ENCODE measurements around the gene NOXO1. TPM values are rescaled to one million over a fixed set of nuclear protein-coding genes. Genes with fewer than 3 reads are reported as not detected.

Gene NOXO1
- total RNA-seq, 1 donor from 2014 or later: not detected

DNA sequence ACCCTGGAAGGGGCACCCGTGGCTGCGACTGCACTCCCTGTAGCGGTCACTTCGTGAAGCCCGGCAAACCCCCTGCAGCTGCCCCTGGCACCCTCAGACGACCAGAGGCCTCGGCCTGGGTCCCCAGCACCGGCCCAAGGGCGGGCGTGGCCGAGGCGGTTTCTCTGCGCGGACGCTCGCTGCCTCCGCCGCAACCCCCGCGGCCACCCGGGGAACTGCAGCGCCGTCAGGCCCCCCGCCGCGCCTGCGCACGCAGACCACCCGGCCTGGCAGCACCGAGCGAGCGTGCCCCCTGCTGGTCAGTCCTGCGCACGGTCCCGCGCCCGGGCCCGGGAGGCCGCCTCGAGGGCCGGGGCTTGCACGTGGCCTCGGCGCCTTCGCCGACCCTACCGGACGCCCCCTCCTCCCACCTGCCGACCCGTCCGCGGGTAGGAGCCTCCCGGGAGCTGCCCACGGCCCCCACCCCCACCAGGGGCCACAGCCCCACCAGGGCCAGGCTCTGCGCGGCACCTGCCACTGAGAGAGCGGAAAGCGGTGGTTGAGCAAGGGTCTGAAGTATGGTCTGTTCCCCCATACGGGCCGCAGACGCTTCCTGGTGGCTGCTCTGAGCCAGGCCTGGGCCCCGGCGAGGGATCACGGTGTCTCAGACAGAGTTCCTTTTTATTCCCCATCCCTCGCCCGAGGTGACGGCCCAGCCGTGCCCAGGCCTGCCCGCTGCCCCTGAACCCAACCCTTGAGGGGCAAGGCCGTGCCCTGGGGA lies 51.5 kb downstream of the NOXO1 start:
- intact Hi-C loops (cut with DNase I): loop anchor here (2.0 kb wide), 2 partner anchors 13 to 65 kb away; partner anchors contain the start of gene MSRB1
- peak; percentile 70 to 100 (median 94) for TF ChIP-seq CTCF (IDR thresholded peaks at IDR 0.05)
- Histone ChIP-seq H3K27me3 (no peaks in the 10 kb centered on the region), H3K9me3 (no peaks in the 10 kb centered on the region), H3K4me3 (peak overlapping the region; percentile 64 to 75), H3K27ac (peak overlapping the region in 1 of 2 donors; percentile 70), H3K36me3 (no peaks in the 10 kb centered on the region), H3K4me1 (peaks cover 4 to 6% of the 10 kb centered on the region in 2 donors)
- peak; percentile 18 to 92 for DNase-seq (ENCODE audit: low spot score in 2 of 2)

GRCh38 chr16:1929105-1929504 lies 52.2 kb downstream of the NOXO1 start:
- Histone ChIP-seq H3K4me3 (peak overlapping the region; percentile 64 to 75), H3K27me3 (no peaks in the 10 kb centered on the region), H3K27ac (peak overlapping the region in 1 of 2 donors; percentile 70), H3K4me1 (peaks cover 4 to 6% of the 10 kb centered on the region in 2 donors), H3K36me3 (no peaks in the 10 kb centered on the region), H3K9me3 (no peaks in the 10 kb centered on the region)
- intact Hi-C loops (cut with DNase I): loop anchor here (2.0 kb wide), 2 partner anchors 14 to 64 kb away; partner anchors contain the start of gene MSRB1
- DNase-seq (ENCODE audit: low spot score in 2 of 2): no peak
- no peak for TF ChIP-seq CTCF (IDR thresholded peaks at IDR 0.05)

Other genes starting within 250 kb of the NOXO1 start
- 326 TPM for gene NME3, start 209.9 kb downstream of the NOXO1 start, total RNA-seq
- 25.3 TPM for gene EME2, start 208.7 kb downstream of the NOXO1 start, total RNA-seq
- 170 TPM for gene MRPS34, start 208.3 kb downstream of the NOXO1 start, total RNA-seq
- gene SPSB3, start 198.9 kb downstream of the NOXO1 start, total RNA-seq: 159 TPM
- 182 TPM for gene NUBP2, start 198.5 kb downstream of the NOXO1 start, total RNA-seq
- not detected for gene IGFALS, start 187.8 kb downstream of the NOXO1 start, total RNA-seq
- gene HAGH, start 154.6 kb downstream of the NOXO1 start, total RNA-seq: 177 TPM
- gene FAHD1, start 154.3 kb downstream of the NOXO1 start, total RNA-seq: 233 TPM
- not detected for gene MEIOB, start 109.3 kb downstream of the NOXO1 start, total RNA-seq
- gene HS3ST6, start 63.1 kb downstream of the NOXO1 start, total RNA-seq: not detected
- gene MSRB1, start 38.3 kb downstream of the NOXO1 start, total RNA-seq: 32.9 TPM
- not detected for gene RPL3L, start 26.8 kb downstream of the NOXO1 start, total RNA-seq
- 68.2 TPM for gene NDUFB10, start 21.9 kb downstream of the NOXO1 start, total RNA-seq
- gene RPS2, start 16.6 kb downstream of the NOXO1 start, total RNA-seq: 2,866 TPM
- not detected for gene RNF151, start 14.6 kb downstream of the NOXO1 start, total RNA-seq
- 55.7 TPM for gene TBL3, start 9.4 kb downstream of the NOXO1 start, total RNA-seq
- gene GFER, start 2.7 kb upstream of the NOXO1 start, total RNA-seq: 2.7 TPM
- gene SYNGR3, start 8.5 kb upstream of the NOXO1 start, total RNA-seq: 0.32 TPM
- gene ZNF598, start 28.4 kb upstream of the NOXO1 start, total RNA-seq: 31.1 TPM
- not detected for gene NPW, start 38.3 kb upstream of the NOXO1 start, total RNA-seq
- gene NHERF2, start 45.4 kb upstream of the NOXO1 start, total RNA-seq: 123 TPM
- 59.5 TPM for gene NTHL1, start 66.4 kb upstream of the NOXO1 start, total RNA-seq
- 258 TPM for gene TSC2, start 66.5 kb upstream of the NOXO1 start, total RNA-seq
- gene PKD1, start 154.4 kb upstream of the NOXO1 start, total RNA-seq: 551 TPM
- not detected for gene RAB26, start 167.2 kb upstream of the NOXO1 start, total RNA-seq
- gene TRAF7, start 174.3 kb upstream of the NOXO1 start, total RNA-seq: 39.6 TPM
- gene CASKIN1, start 215.1 kb upstream of the NOXO1 start, total RNA-seq: not detected
- 23.7 TPM for gene MLST8, start 224.0 kb upstream of the NOXO1 start, total RNA-seq
- 1.4 TPM for gene BRICD5, start 229.4 kb upstream of the NOXO1 start, total RNA-seq
- gene PGP, start 233.4 kb upstream of the NOXO1 start, total RNA-seq: 21.5 TPM
- 39.7 TPM for gene E4F1, start 242.1 kb upstream of the NOXO1 start, total RNA-seq

Data from ascending aorta (tissue), 2 donors.